ENCODE results near the gene NCKAP5.

The NCKAP5 gene

GRCh38 chr2:133452583-133452982 lies 115.7 kb downstream of the NCKAP5 start:
- DNase-seq = no peak

DNA sequence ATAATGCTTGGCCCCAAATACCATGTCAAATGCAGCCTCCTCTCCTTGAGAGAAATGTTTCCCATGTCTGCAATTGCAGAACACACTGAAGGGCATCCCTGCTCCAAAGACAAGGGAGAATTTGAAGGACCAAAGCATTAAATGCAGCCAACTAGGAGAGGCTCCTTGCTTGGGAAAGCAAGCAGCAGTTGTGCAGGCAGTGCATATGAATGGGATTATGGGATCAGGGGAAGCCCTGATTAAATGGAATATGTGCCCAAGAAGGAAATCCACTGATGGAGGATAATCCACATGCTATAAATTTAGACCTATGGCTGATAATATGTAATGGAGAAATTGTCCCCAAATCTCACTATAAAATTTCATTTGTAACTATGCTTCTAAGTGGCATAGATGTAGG lies 116.1 kb downstream of the NCKAP5 start:
- DNase-seq = no peak

GRCh38 chr2:133448195-133448594 lies 120.1 kb downstream of the NCKAP5 start:
- DNase-seq = no peak

GRCh38 chr2:133447303-133447702 lies 121.0 kb downstream of the NCKAP5 start:
- no peak for DNase-seq

DNA sequence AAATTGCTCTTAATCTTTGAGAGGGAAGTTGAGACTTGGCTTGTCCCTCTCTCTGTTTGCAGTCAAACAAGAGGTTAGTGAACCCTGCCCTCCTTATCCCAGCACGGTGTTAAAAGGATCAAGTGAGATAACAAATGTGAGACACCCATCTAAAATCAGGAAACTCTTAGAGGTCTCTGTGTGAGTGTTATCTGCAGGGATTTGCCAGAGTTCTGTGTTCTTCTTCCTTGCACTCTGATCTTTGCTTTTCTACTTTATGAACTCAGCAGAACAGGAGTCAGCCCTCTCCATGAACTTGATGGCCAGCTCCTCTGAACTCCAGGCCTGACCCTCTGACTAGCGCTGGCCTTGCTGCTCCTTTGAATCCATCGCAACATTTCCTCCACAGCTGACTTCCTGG lies 123.8 kb downstream of the NCKAP5 start:
- DNase-seq = no peak

DNA sequence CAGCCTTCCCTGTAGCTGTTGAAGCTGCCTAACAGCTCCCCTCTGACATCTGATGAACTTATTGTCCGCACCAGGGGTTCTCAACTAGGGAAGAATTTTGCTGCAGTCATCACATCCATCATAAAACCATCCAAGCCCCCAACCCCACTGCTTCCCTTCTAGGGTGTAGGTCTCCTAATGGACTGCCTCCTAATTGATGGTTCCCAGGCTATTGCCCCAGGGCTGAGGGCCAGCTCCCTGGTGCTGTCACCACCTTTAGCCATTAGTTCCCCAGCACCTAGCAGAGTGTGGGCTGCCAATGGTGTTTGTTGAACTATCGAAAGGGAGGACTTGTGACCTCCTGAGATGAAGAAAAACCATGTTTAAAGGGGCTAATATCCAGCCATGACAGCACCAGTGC lies 125.9 kb downstream of the NCKAP5 start:
- no peak for DNase-seq

DNA sequence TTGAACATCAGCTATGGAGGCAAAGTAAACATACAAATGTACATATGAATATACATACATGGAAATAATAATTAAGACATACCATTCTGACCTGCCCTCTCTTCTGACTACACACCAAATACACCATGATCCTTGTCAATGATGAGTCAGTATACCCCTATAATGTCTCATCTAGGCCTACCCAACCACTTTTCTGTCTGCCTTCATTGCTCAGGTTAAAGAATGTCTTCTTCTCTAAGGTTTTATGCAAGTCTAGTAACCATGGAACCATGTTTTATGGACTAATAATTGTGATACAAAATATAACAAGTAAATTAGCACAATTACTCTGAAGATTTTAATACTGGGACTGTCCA lies 128.7 kb downstream of the NCKAP5 start:
- DNase-seq = no peak

DNA sequence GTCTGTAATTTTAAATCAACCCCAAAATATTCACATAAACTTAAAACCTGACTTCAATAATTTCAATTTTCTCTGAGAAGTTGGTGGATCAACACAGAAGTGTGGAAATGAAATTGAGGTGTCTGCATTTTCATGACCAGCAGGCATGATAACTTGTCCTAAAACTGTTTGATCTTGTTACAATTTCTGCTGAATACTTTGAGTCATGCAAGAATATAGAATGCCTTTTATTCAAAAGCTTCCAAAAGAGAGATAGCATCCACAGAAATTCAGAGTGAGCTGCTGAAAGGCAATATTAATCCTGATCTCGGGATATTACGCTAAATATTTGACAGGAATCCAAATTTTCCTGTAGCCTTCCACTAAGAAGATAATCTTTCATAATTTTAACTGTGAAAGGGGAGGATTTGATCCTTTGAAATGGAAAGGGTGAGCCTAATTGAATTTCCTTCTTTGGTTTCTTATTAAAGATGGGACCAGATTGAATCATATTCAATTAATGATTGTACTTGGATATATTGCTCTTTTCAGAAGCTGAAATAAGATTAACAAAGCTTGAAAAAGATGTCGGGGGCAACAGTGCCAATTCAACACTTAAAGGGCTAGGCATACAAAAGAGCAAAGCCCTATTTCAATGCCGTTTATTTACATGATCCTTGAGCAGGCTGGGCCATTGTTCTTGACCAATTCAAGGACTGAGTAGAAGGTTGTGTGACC lies 129.3 kb downstream of the NCKAP5 start:
- DNase-seq = no peak

- DNase-seq = no peak
Observed at GRCh38 chr2:133438026-133438425, 130.2 kb downstream of the NCKAP5 start.

GRCh38 chr2:133437492-133437891 lies 130.8 kb downstream of the NCKAP5 start:
- no peak for DNase-seq

GRCh38 chr2:133434959-133435668 lies 133.1 kb downstream of the NCKAP5 start:
- no peak for DNase-seq

DNA sequence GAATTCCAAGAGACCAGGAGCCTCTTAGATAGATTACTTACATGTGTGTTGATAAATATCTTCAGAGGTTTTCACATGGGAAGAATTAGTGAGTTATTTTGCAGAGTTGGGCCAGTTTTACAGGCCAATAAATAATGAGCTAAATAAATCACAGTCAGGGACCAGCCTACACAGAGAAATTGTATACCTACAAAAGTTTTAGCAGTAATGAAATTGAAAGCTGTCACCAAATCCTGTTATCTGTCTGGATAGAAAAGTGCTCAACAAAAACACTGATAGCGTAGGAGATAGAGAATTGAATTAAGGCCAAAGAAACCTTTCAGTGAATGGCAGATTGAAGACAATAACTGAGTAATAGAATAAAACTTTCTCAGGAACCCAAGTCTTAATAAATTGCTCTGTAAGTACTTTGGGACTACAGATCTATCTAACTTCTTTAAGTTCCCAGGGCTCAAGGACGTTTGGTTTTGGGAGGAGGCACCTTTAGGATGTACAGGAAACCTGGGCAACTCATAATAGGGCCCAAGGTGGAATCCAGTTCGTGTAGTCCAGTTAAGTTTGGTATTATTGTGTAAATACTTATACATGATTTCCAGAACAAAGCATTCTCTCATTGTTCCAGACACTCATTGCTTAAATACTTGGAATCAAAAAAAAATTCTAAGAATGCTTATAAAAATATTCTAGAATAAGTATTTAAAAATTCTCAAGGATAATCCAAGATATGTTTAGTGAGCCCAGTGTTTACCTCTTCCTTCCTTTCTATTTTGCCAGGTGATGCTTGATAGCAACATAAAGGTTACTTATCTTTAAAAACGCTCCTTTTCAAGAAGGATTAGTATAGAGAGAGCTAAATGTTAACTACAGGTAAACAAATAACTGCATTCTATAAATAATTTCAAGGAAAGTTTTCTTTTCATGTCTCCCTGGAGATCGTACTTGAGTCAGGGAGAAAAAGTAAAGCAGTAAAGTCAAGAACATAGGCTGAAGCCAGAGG lies 134.5 kb downstream of the NCKAP5 start:
- no peak for DNase-seq

DNA sequence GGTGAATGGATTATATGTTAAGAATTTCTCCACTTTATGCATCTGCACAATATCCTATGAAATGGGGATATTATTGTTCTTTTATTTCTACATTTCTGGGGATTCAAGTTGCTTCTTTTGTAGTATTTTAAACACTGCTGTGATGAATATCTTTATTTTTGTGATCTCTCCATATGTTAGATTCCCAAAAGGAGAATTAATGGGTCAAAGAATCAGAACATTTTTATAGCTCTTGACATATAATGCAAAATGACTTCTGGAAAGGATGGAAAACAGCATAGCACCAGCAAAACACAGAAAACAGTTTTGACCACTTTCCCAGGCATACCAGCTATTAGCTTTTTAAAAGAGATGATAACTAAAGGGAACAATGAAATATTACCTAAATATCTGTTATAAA lies 135.5 kb downstream of the NCKAP5 start:
- DNase-seq = no peak

GRCh38 chr2:133431289-133431688 lies 137.0 kb downstream of the NCKAP5 start:
- no peak for DNase-seq

GRCh38 chr2:133426791-133427190 lies 141.5 kb downstream of the NCKAP5 start:
- DNase-seq = no peak

DNA sequence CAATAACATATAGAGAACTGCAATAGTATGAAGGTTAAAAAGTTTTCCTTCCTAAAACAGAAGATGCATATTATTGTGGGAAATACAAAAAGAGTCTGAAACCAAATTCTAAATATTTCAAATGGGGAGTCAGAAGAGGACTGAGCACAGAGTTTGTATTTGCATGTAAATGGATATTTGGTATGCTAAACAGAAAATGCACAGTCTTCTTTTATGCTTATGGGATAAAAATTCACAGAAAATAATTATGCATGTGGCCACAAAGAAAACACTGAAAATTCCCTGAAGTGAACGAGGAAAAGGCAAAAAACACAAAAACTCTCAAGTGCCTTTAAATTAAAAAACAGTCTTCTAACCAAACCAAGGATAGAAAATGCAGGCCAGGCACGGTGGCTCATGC lies 142.7 kb downstream of the NCKAP5 start:
- DNase-seq = no peak

DNA sequence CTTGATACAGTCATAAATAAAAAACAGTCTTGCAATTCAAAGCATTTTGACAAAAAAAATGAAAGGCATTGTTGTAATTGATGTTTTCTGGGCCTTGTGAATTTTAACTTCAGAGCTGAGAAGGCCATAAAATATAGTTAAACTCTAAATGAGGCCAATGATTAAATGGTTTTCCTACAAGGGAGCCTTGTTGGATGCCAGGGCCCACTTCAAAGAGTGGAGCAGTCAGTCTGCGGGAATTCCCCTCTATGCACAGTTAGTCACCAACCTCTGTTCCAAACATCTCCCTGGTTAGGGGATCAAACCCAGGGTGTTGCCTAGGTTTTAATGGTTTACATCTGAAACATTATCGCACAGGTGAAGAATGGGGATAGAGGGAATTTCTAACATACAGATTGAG lies 143.4 kb downstream of the NCKAP5 start:
- DNase-seq = no peak

GRCh38 chr2:133422931-133423351 lies 145.3 kb downstream of the NCKAP5 start:
- DNase-seq = no peak

DNA sequence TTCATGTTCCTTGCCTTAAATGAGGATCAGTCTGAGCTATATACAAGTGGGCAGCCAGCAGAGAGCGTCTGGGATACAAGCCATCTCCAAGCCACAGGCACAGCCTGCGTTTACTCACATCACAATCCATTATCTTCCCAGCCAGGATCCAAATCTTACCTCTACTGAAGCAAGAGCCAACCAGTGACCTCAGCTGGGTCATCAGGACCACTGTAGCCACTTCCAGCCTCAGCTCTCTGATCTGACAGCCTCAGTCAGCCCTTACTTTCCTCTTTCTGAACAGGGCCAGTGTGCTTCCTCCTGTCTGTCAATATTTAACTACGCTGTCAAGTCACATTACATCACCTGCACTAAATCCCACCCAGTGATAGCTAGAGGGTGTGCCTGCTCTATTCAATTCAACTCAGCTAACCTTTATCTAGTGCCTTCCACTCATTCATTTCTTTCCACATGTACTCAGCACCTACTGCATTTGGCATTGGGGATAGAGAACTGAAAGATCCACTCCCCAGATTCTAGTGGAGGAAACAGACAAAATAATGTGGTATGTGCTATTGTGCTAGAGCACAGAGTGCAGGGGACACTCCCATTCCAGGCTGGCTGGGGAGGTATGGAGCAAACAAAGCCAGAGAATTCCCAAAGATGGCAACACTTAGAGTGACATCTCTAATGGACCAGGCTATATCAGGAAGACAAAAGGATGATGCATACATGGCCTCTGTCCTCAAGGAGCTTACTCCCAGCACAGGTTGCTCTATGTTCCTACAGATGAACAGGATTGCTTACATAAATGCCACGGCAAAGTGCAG lies 146.5 kb downstream of the NCKAP5 start:
- DNase-seq = no peak

- DNase-seq = no peak
Observed at GRCh38 chr2:133420788-133421187, 147.5 kb downstream of the NCKAP5 start.

GRCh38 chr2:133418671-133419070 lies 149.6 kb downstream of the NCKAP5 start:
- DNase-seq = no peak

DNA sequence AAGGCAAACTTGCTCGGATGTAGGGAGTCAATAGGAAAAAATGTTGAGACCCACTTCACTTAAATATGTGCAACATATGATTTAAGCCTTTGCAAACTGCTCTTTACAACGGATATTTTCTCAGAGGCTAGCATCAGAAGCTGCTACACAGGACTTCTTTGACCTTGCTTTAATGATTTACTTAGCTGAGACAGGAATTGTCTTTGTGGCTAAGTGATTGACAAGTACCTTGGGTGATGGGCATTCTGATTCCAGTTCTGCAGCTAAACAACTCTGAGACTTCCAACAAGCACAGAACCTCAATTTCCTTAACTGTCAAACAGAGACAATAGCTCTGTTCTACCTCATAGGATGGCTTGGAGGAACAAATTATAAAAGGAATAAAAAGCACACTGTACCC lies 150.2 kb downstream of the NCKAP5 start:
- no peak for DNase-seq

- no peak for DNase-seq
Observed at GRCh38 chr2:133417415-133417814, 150.8 kb downstream of the NCKAP5 start.

Measured in activated CD4-positive, alpha-beta T cell treated with anti-CD3 and anti-CD28 coated beads for 48 hours (primary cell).